Stimulated activated CD4-positive, alpha-beta T cell treated with anti-CD3 and anti-CD28 coated beads, Interleukin-1b, Interleukin-23, amount 100 ng/mL, for 1 hour (primary cell): Measurements from ENCODE around the gene PLN.

Experiments used
- DNase-seq, 2 donors: peaks; one replicate each; pipeline ENCODE4 v3.0.0-alpha.2; 2020; ENCODE audit warnings: low read depth in 2 of 2

The PLN gene

DNA sequence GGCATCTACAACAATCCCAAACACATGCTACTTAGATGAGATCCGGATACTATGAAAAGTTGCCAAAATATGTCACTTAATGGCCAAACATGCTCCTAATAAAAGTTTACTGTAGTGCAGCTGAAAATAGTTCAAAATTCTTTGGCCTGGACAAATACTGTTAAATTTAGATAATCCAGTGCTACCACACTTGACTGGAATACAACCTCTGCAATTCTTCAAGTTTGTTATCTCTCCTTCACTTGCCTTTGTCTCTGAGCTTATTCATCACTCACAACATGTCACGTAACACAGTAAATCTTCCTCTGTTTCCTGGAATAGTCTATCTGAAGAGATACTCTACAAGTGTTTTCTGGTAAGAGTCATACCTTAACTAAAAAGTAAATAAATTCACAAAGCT lies 10.5 kb upstream of the PLN start:
- no peak for DNase-seq

DNA sequence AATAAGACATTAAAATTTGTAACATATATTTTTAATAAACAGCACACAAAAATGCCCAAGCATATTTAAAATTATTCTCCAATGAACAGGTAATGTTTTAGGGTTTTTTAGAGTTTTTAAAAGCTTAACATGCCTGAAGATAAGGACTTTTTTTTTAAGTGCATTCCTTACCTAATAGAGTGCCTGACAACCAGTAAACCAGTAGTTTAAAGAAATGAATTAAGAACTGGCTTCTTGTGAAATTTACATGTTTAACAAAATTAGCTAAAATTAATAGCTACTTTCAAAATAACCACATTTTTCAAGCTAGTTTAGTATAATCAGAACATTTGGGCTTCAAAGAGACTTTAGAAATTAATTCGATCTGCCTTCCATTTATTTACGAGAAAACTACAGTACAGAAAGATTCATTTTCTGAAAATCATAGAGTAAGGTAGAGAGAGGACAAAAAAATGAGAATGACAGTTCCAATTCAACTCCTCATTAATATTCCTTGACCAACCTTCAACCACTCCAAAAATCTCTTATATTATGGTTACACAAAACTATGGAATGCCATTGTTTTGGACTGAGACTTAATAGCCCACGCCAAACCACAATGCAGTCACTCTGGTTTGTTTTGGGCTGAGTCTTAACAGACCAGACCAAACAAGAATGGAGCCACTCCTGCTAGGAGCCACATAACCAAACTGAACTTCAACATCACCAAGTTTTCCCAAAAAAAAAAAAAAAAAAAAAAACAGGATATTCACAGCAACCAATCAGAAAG lies 5.7 kb upstream of the PLN start:
- no peak for DNase-seq

DNA sequence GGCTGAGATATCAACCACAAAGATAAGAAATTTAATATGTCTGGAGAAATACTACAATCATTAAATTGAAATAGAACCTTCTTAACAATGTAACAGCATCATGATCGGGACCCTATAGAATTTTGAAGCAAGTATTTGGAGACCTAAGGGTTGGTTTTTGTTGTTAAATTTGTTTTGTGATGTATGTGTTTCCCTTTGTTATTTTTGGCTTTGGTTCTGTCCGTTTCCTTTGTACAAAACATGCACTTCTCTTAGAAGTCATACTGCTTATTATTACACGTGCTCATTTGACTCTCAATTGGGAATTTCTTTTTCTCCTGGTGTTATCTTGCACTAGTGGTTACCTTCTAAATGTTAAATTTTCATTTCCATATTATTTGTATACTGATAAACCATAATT lies 4.0 kb upstream of the PLN start:
- DNase-seq: no peak

DNA sequence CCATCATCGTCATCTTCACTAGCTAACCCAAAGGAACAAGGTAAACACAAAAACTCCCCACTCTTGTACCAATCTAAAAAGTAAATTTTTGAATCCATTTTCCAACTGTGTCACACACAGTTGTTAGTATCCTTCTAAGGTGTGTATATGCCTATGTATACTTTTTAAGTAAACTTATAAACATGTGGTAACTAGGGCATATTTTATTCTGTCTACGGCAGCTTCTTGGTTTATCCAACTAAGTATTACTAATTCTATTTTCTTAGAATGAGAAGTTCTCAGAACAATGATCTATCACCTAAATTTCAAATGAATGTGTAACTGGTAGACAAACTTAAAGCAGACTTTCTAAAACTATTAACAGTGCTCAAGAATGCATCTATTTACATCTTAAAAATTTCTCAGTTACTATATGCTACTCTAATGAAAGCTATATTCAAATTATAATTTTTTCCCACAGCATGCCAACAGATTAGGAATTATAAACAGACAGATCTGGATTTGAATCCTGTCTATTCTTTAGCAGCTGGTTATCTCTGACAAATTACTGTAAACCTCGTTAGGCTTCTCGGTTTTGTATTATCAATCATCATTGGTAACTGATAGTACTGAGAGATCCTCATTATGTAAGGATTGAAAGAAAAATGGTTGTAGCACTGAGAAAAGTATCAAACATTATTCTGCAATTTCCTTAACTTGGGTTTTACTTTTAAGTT lies 1.8 kb upstream of the PLN start:
- DNase-seq: no peak

DNA sequence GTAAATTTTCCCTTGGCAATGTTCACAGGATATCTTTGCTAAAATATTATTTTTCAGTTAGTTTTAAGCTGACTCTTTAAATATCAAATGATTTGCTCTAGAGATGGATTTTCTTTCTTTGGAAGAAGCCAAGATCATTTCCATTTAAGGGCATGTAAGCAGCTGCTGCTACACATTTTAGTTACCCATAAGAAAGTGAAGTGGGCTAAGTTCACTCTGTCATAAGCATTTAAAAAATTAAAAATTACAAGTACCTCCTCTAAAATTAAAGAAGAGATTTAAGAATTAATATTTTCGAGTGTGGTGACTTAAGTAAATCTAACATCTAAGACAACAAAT lies 1.2 kb upstream of the PLN start:
- no peak for DNase-seq

DNA sequence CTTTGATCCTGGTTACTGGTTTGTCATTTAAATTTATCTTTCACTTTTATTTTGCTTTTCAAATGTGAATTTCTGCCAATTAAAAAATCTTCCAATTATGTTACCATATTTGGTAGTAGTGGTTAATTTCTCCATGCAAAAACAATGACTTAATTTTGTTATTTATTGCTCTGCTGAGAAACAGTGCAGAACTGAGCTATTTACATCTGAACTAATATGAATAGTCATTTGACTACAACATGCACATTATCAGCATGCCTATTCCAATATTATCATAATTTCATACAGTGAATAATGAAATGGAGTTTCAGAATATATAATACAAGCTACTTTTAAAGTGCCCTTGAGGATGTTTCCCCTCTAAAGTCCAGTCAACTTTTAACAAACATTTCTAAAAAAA lies 517 bp downstream of the PLN start:
- DNase-seq: no peak

DNA sequence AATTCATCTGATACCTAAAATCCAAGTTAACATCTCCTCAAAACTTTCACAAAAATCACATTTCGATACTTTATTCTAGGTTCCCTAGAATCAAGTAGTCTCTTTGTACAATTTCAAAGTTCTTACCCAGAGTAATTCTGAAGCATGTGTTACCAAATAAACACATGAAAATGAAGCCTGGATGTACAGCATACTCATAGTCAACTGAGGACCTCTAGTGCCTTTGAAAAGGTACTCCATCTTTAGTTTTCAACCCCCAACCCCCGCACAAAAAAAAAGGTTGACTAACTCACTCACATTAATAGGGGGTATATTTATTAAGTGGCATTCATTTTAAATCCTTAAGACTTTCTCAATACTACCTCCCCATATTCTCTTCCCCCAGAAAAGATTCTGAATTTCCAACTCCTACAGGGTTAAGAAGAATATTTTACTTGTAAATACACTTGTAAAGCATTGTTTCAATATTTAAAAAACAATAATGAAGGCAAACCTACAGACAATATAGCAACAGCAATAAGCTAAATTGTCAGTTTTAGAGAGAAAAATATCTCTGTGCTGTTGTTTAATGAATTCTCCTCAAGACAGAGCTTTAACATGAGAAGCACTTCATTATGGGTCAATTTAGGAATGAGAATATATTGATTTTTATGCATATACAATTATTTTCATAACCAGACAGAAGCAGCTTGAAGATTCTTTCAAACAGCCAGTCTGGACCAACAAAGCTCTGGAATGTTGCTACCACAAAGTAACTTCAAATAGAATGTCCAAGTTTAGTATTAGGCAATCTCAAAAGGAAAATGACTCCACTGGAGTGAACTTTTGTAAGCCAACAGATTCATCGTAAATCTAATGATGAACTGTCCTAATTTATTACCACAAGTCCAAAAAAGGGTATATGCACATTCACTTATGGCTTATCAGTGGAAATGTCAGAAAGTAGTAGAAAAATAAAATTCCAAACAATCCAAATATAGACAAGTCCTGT lies 3.3 kb downstream of the PLN start:
- no peak for DNase-seq

DNA sequence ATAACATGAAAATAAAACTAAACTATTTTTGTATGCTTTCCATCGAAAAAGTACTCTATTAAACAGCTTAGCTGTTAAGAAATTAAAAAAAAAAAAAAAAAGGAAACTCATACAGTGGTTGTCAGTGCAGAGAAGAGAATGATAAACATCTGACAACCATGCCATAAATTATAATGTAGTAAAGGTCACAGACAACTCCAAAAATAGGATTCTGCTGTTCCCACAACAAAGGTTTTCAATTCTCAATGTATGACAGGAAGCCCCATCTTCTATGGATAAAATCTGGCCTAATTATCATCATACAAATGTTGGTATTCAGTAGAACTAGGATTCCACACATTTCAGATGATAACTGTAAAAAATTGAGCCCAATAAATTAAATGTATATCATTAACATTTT lies 5.0 kb downstream of the PLN start:
- no peak for DNase-seq

DNA sequence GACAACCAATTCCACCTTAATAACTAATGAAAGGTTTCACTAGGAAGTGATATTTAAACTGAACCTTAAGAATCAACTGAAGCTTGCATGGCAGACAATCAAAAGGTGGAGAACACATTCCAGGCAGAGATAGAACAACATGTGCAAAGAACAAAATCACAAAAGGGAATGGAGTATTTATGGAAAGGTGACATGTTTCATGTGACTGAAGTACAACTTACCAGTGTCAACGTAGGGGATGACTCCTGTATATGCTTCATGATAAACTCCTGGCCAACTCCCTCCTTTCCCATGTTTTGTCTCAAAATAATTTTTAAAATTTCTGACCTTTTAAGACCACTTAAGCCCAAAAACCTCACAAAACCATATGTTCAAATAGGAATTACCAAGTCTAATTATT lies 6.6 kb downstream of the PLN start:
- DNase-seq: no peak

DNA sequence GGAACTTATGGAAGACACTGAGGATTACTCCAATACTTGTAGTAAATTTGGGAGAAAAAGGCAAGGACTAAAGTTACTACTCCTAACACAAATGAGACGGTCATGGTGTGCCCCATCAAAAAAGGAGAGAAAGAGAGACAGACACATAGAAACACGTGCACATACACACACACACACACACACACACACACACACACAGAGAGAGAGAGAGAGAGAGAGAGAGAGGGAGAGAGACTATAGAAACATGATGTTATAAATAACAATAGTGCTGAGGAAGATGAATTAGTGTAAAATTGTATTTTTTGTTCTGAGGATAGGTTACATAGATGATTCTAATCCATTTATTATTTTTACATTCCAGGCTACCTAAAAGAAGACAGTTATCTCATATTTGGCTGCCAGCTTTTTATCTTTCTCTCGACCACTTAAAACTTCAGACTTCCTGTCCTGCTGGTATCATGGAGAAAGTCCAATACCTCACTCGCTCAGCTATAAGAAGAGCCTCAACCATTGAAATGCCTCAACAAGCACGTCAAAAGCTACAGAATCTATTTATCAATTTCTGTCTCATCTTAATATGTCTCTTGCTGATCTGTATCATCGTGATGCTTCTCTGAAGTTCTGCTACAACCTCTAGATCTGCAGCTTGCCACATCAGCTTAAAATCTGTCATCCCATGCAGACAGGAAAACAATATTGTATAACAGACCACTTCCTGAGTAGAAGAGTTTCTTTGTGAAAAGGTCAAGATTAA lies 10.5 kb downstream of the PLN start:
- no peak for DNase-seq

DNA sequence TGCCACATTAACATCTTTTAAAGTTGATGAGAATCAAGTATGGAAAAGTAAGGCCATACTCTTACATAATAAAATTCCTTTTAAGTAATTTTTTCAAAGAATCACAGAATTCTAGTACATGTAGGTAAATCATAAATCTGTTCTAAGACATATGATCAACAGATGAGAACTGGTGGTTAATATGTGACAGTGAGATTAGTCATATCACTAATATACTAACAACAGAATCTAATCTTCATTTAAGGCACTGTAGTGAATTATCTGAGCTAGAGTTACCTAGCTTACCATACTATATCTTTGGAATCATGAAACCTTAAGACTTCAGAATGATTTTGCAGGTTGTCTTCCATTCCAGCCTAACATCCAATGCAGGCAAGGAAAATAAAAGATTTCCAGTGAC lies 11.6 kb downstream of the PLN start:
- no peak for DNase-seq

DNA sequence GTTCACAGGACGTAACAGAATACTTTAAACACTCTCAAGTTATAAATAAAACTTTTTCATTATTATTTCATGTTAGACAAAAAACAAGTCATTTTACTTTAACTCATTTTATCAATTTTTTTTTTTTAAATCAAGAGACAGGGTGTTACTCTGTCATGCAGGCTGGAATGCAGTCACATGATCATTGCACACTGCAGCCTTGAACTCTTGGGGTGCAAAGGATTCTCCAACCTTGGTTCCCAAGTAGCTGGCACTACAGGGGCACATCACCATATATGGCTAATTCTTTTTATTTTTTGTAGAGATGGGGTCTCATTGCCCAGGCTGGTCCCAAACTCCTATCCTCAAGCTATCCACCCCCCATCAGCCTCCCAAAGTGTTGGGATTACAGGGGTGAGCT lies 14.2 kb downstream of the PLN start:
- DNase-seq: no peak

DNA sequence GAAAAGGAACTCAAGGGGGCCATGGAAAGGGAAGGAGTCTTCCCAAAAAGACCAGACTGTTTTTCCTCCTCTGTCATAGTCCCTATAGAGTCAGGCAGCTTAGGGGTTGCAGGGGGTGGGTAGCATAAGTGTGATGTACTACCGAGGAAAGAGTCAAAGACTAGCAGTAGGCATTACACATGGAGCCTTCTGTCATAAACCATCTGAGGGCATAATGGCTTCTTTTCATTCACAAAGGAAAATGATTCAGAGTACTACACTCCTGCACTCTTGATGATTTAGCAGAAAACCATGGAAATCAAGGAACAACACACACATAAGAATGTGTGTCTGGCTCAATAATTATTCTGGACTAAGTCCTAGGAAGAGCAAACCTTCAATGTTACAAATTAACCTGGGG lies 14.9 kb downstream of the PLN start:
- no peak for DNase-seq

DNA sequence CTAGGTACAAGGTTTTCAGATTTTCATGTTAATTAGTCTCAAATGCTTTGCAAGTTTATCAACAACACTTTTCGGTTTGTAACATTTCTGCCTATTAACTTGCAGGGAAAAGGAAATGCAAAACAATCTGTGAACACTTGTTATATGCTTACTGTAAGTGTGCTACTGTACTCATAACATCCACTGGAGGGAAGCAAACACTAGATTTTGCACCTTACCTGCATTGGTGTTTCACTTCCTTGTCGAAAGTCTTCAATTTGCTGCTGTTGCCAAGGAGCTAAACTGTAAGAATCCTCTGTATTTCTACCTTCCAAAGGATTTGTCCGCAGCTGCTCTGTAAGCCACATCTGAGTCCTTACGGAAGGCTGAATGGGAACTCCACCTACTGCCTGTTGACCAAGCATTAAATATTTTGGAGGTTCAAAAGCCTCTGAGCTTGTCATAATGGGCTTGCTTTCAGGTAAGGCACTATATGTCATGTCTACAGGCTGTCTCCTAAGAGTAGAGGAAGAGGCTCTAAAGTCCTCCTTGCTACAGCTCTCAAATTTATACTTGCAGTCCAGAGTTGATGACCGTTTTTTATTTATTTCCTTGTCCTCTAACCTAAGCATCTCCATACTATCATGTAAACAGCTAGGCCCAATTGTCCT lies 17.3 kb downstream of the PLN start:
- no peak for DNase-seq

DNA sequence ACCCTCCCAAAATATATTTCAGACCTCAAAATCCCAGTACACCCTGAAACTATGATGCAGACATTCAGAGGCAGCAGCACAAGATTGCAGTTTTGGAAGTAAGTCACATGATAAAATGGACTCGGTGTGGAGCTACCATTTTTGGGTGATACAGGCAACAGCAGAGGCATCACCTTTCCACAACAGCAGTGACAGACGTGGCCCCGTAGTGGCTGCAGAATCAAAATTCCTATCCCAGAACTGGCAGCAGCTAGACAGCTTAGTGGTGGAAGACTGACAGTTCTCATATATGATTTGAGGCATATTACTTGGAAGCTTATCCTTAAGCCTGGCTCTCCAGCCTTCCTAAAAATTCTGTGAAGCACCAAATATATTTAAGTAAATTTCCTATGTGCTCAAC lies 19.9 kb downstream of the PLN start:
- no peak for DNase-seq

DNA sequence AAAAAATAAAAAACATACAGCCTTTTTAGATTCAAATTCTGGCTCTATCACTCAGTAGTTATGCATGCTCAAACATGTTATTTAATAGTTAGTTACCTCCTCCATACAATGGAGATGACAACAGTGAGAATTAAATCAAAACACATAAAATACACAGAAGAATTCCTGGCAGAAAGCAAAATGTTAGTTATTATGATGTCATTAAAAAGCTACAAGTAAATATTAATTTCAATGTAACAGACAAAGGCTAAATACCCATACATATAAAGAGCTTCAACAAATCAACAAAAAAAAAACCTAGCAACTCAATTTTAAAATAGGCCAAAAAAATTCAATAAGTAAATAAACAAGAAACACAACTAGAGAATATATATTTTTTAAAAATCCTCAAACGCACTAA lies 21.4 kb downstream of the PLN start:
- DNase-seq: no peak

DNA sequence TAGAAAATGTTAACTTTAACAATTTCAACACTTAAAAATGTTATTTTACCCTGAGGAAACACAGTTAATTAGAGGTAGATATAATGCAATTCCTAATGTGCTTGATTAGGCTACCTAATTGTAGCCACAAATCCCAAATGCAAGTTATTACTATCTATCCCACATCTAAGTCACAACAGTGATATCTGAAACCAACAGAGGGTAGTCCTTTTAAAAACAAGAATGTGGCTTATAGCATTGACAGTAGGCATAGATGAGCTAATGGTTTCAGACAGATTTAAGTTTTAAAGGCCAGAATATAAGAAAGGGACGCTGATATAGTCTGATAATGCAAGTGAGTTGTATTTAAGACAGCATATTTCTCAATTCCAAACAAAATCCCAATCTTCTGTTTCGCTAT lies 23.0 kb downstream of the PLN start:
- DNase-seq: no peak

DNA sequence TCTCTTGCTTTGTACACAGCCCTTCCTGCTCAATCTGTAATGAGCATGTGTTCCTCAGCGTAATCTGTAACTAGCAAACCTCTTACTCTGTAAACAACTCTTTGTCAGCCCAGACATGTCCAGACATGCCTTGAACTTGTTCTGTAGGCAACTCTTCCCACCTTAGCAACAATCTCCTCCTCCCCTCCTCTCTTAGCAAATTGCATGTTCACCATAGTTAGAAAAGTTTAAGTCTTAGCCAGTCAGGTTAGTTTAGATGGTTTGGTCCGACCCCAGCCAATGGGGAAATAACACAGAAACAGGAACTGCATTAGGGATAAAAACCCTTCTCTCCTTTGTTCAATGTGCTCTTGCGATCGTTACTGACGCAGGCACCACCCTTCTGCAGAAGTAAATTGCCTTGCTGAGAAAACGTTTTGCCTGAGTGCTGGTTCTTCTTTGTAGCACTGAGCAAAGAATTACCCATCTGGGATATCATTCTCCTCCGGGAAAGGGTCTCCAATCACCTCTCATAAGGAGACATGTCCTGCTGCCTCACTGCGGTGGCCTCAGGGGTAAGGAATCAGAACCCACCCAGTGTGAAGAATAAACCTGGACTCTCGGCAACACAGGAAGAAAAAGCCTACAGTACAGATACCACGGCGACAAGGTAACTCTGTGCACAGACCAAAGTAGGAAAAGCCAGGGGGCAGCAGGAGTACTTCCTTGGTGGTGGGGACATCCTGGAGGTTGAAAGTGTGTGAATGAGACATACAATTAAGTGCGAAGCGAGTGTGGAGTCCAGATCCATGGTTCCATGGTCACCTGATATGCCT lies 26.2 kb downstream of the PLN start:
- DNase-seq: no peak

DNA sequence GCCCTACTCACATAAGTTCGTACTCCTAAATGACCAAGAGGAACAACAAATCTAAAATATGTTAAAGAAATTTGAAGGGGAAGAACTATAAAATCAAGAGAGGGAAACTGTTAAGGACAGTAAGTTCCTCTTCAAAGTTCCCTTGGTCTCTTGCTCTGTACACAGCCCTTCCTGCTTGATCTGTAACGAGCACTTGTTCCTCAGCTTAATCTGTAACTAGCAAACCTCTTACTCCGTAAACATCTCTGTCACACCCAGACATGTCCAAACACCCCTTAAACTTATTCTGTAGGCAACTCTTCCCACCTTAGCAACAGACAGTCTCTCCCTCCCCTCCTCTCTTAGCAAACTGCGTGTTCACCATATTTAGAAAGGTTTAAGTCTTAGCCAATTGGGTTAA lies 29.9 kb downstream of the PLN start:
- DNase-seq: no peak

DNA sequence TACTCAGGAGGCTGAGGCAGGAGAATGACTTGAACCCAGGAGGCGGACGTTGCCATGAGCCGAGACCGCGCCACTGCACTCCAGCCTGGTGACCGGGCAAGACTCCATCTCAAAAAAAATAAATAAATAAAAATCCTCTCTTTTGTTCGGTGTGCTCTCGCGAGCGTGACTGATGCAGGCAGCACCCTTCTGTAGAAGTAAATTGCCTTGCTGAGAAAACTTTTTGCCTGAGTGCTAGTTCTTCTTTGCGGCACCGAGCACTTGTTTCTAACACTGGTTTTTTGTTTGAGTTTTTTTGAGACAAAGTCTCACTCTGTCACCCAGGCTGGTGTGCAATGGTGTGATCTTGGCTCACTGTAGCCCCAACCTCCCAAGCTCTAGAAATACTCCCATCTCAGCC lies 30.5 kb downstream of the PLN start:
- no peak for DNase-seq

DNA sequence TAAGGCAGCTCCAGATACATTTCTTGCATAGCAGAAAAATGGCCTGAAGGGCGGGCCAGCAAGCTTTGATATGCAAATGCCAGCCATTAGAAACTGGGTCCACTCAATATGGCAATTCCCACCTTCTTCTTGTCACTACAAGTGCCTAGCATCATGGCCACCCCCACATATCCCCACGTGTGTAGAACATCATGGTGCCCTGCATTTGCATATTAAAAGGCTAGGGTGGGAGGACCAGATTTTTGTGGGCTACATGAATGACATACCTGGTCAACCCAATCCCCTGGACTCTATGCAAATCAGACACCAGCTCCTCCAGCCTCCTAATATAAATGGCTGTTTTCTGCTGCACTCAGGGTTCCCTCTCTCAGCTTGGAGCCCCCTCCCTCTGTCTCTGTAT lies 31.7 kb downstream of the PLN start:
- DNase-seq: no peak
